ENCODE measurements around the gene SH3TC2. TPM values are rescaled to one million over a fixed set of nuclear protein-coding genes. Genes with fewer than 3 reads are reported as not detected.
A peak's percentile ranks its signal among the peaks of the same experiment; 100 is the strongest.

SH3TC2 gene
- total and polyA plus RNA-seq, 8 donors: under 0.01 to 3.1 (median 0.46) TPM; not detected in 1

GRCh38 chr5:149035372-149035790 lies 27.5 kb downstream of the SH3TC2 start:
- Histone ChIP-seq H3K9me3 (no peaks in the 10 kb centered on the region), H3K4me3 (no peak overlapping the region), H3K36me3 (no peaks in the 10 kb centered on the region), H3K4me1 (peaks cover 0 to 21% (median 2%) of the 10 kb centered on the region in 4 donors), H3K27me3 (no peaks in the 10 kb centered on the region), H3K27ac (no peak overlapping the region)
- WGBS, 5 donors: 17 to 21% (median 20%) methylated on average over 8 of the region's 8 CpGs
- TF ChIP-seq CTCF (IDR thresholded peaks at IDR 0.05): peak in 5 of 7 experiments; percentile 64 to 81 (median 81)
- no peak for TF ChIP-seq POLR2A (IDR thresholded peaks at IDR 0.05)
- peak in 1 of 3 donors; percentile 27 for TF ChIP-seq POLR2AphosphoS5 (IDR thresholded peaks at IDR 0.05)
- peak; percentile 76 to 91 for DNase-seq
- intact Hi-C loops (cut with DNase I; ENCODE audit: low total_unique reads): loop anchor here (10.0 kb wide), 1 partner anchor 301 kb away; no protein-coding TSS in a partner anchor

- intact Hi-C loops (cut with DNase I; ENCODE audit: low total_unique reads): loop anchor here (10.0 kb wide), 1 partner anchor 296 kb away; no protein-coding TSS in a partner anchor
- Histone ChIP-seq H3K27me3 (no peaks in the 10 kb centered on the region), H3K36me3 (no peaks in the 10 kb centered on the region), H3K9me3 (no peaks in the 10 kb centered on the region), H3K4me3 (no peak overlapping the region), H3K4me1 (peaks cover 0 to 3% (median 0%) of the 10 kb centered on the region in 4 donors), H3K27ac (no peak overlapping the region)
- WGBS, 5 donors: 74 to 82% (median 77%) methylated on average over 3 of the region's 3 CpGs
- no peak for DNase-seq
- TF ChIP-seq POLR2AphosphoS5 (IDR thresholded peaks at IDR 0.05): no peak
- TF ChIP-seq POLR2A (IDR thresholded peaks at IDR 0.05): no peak
- no peak for TF ChIP-seq CTCF (IDR thresholded peaks at IDR 0.05)
- no peak for TF ChIP-seq EP300 (IDR thresholded peaks at IDR 0.05)
Measured at GRCh38 chr5:149030838-149031397, 31.9 kb downstream of the SH3TC2 start.

GRCh38 chr5:149030392-149030791 lies 32.5 kb downstream of the SH3TC2 start:
- no peak overlapping the region for H3K4me3 ChIP-seq
- peak in 1 of 2 donors; percentile 16 for DNase-seq
- H3K27me3 ChIP-seq: no peaks in the 10 kb centered on the region
- H3K4me1 ChIP-seq: peaks cover 0 to 3% (median 0%) of the 10 kb centered on the region in 4 donors
- WGBS, 5 donors: 81 to 87% (median 84%) methylated on average over 3 of the region's 3 CpGs
- H3K27ac ChIP-seq: no peak overlapping the region
- intact Hi-C loops (cut with DNase I; ENCODE audit: low total_unique reads): loop anchor here (10.0 kb wide), 1 partner anchor 296 kb away; no protein-coding TSS in a partner anchor
- TF ChIP-seq POLR2A (IDR thresholded peaks at IDR 0.05) (no peak), EP300 (IDR thresholded peaks at IDR 0.05) (no peak), CTCF (IDR thresholded peaks at IDR 0.05) (no peak)
- H3K36me3 ChIP-seq: no peaks in the 10 kb centered on the region
- H3K9me3 ChIP-seq: no peaks in the 10 kb centered on the region

GRCh38 chr5:149028984-149029383 lies 33.9 kb downstream of the SH3TC2 start:
- Histone ChIP-seq H3K4me3 (no peak overlapping the region), H3K27me3 (no peaks in the 10 kb centered on the region), H3K4me1 (peaks cover 0 to 6% (median 3%) of the 10 kb centered on the region in 4 donors), H3K36me3 (no peaks in the 10 kb centered on the region), H3K27ac (no peak overlapping the region), H3K9me3 (no peaks in the 10 kb centered on the region)
- DNase-seq: no peak
- TF ChIP-seq EP300 (IDR thresholded peaks at IDR 0.05) (no peak), POLR2AphosphoS5 (IDR thresholded peaks at IDR 0.05) (no peak), CTCF (IDR thresholded peaks at IDR 0.05) (no peak), POLR2A (IDR thresholded peaks at IDR 0.05) (no peak)
- intact Hi-C loops (cut with DNase I; ENCODE audit: low total_unique reads): no loop called here
- WGBS, 5 donors: 72 to 91% (median 88%) methylated on average over 5 of the region's 5 CpGs
